ENCODE results near the gene MUS81. TPM values are rescaled to one million over a fixed set of nuclear protein-coding genes. Genes with fewer than 3 reads are reported as not detected.

The MUS81 gene
- total RNA-seq, 2 experiments from 2014 or later: 82.0 to 82.9 TPM

- CTCF ChIA-PET: interaction anchor here (1.9 kb wide), 1 partner anchor 28 kb away, joined by 6 read pairs; no protein-coding TSS in a partner anchor
- POLR2A ChIA-PET: interaction anchor here (1.1 kb wide), 1 partner anchor 12 kb away, joined by 4 read pairs; the partner anchor contains the start of gene FOSL1
These were observed 52.6 kb downstream of the MUS81 start for GRCh38 chr11:65912845-65913244.

GRCh38 chr11:65915101-65915820 lies 55.0 kb downstream of the MUS81 start:
- CTCF ChIA-PET: interaction anchor here (0.9 kb wide), 1 partner anchor 27 kb away, joined by 6 read pairs; the partner anchor contains the start of gene FIBP
- POLR2A ChIA-PET: no interaction called here

GRCh38 chr11:65915821-65916251 lies 55.6 kb downstream of the MUS81 start:
- CTCF ChIA-PET: no interaction called here
- POLR2A ChIA-PET: no interaction called here

Other genes with a start within 250 kb of the MUS81 start
- gene MAP3K11, start 246.2 kb upstream of the MUS81 start, total RNA-seq: 10 to 100 TPM; 64.8 to 65.9 TPM
- gene PCNX3, start 244.7 kb upstream of the MUS81 start, total RNA-seq: 10 to 100 TPM; 41.0 to 46.6 TPM
- 100 to 1,000 TPM; 141 to 143 TPM for gene SIPA1, start 222.3 kb upstream of the MUS81 start, total RNA-seq
- 10 to 100 TPM; 78.9 to 80.2 TPM for gene RELA, start 197.5 kb upstream of the MUS81 start, total RNA-seq
- 10 to 100 TPM; 64.8 to 72.7 TPM for gene KAT5, start 148.2 kb upstream of the MUS81 start, total RNA-seq
- gene RNASEH2C, start 139.6 kb upstream of the MUS81 start, total RNA-seq: 100 to 1,000 TPM; 116 to 130 TPM
- 10 to 100 TPM; 19.1 to 19.7 TPM for gene AP5B1, start 79.5 kb upstream of the MUS81 start, total RNA-seq
- not detected for gene OVOL1, start 73.4 kb upstream of the MUS81 start, total RNA-seq
- 1 to 10 TPM; 3.0 to 3.3 TPM for gene SNX32, start 26.5 kb upstream of the MUS81 start, total RNA-seq
- gene CFL1, start 2.3 kb upstream of the MUS81 start, total RNA-seq: 1,000 to 10,000 TPM; 1,167 to 1,207 TPM
- 1 to 10 TPM; 3.7 to 5.7 TPM for gene EFEMP2, start 12.4 kb downstream of the MUS81 start, total RNA-seq
- 10 to 100 TPM; 48.9 to 51.7 TPM for gene CTSW, start 19.4 kb downstream of the MUS81 start, total RNA-seq
- gene FIBP, start 28.0 kb downstream of the MUS81 start, total RNA-seq: 100 to 1,000 TPM; 119 to 132 TPM
- 10 to 100 TPM; 77.7 to 81.8 TPM for gene CCDC85B, start 30.2 kb downstream of the MUS81 start, total RNA-seq
- gene FOSL1, start 40.0 kb downstream of the MUS81 start, total RNA-seq: 10 to 100 TPM; 23.0 to 24.7 TPM
- gene C11orf68, start 58.6 kb downstream of the MUS81 start, total RNA-seq: 10 to 100 TPM; 15.2 to 18.2 TPM
- gene DRAP1, start 59.0 kb downstream of the MUS81 start, total RNA-seq: 100 to 1,000 TPM in 1 of 2 experiments, 10 to 100 TPM in 1; 99.6 to 102 TPM
- gene TSGA10IP, start 85.0 kb downstream of the MUS81 start, total RNA-seq: not detected
- 10 to 100 TPM; 65.4 to 70.1 TPM for gene SART1, start 101.3 kb downstream of the MUS81 start, total RNA-seq
- 10 to 100 TPM; 73.9 to 80.6 TPM for gene EIF1AD, start 141.7 kb downstream of the MUS81 start, total RNA-seq
- gene BANF1, start 142.1 kb downstream of the MUS81 start, total RNA-seq: 100 to 1,000 TPM; 243 to 253 TPM
- not detected for gene CST6, start 151.6 kb downstream of the MUS81 start, total RNA-seq
- gene CATSPER1, start 166.0 kb downstream of the MUS81 start, total RNA-seq: not detected
- gene GAL3ST3, start 188.7 kb downstream of the MUS81 start, total RNA-seq: under 1 TPM; 0.15 to 0.17 TPM
- gene SF3B2, start 191.9 kb downstream of the MUS81 start, total RNA-seq: 100 to 1,000 TPM; 259 to 261 TPM
- 10 to 100 TPM; 59.5 to 62.7 TPM for gene PACS1, start 209.8 kb downstream of the MUS81 start, total RNA-seq

Measured in activated CD8-positive, alpha-beta memory T cell treated with anti-CD3 and anti-CD28 coated beads for 36 hours (primary cell).